IMR-90 (cell line): ENCODE measurements around the gene TTLL9. TPM values are rescaled to one million over a fixed set of nuclear protein-coding genes. Genes with fewer than 3 reads are reported as not detected.

Experiments
- ATAC-seq: fragments of 200-7000 bp; cut with Tn5 transposase; 2 replicates; pipeline ENCODE4 v1.9.1; 2020; ENCODE audit warnings: low read depth, mild to moderate bottlenecking, moderate library complexity
- BruUV-seq: library from RNA; stranded (reverse); fragments of 400-500 nt; replicated peaks from 2 replicates; lab custom pipeline; 2021; lab: Mats Ljungman, UMichigan
- CTCF ChIA-PET: fragments of 300-600 bp; formaldehyde crosslinking; extraction: SDS; loops from one replicate; lab custom pipeline; 2021; ENCODE audit warnings: antibody characterized with exemption; lab: Yijun Ruan, JAX
- POLR2A ChIA-PET: fragments of 300-600 bp; sonication (Branson Sonifier 250); formaldehyde crosslinking; loops from one replicate; lab custom pipeline; 2022; ENCODE audit warnings: antibody characterized with exemption; ENCODE audit not compliant: unreplicated experiment; lab: Charles Lee
- DNase-seq: peaks from one replicate; pipeline ENCODE4 v3.0.0; 2013
- H2AFZ ChIP-seq: replicated peaks from 2 replicates; pipeline ENCODE3; 2013; ENCODE audit warnings: low read length, mild to moderate bottlenecking; ENCODE audit not compliant: poor library complexity
- H2AK5ac ChIP-seq: 2 replicates; pipeline ENCODE4 v1.6.1; 2013; ENCODE audit warnings: low read depth, low read length, inconsistent platforms
- H2AK9ac ChIP-seq: replicated peaks from 2 replicates; pipeline ENCODE3; 2013; ENCODE audit warnings: mild to moderate bottlenecking, low read depth, low read length, moderate library complexity; ENCODE audit not compliant: poor library complexity
- H2BK120ac ChIP-seq: 2 replicates; pipeline ENCODE4 v1.6.1; 2013; ENCODE audit warnings: low read depth, low read length, inconsistent platforms
- H2BK15ac ChIP-seq: 3 replicates; pipeline ENCODE4 v1.6.1; 2013; ENCODE audit warnings: low read depth, low read length, inconsistent platforms
- H2BK20ac ChIP-seq: 2 replicates; pipeline ENCODE4 v1.6.1; 2013; ENCODE audit warnings: low read depth, mild to moderate bottlenecking, inconsistent platforms, low read length, moderate library complexity
- H2BK5ac ChIP-seq: 2 replicates; pipeline ENCODE4 v1.6.1; 2013; ENCODE audit warnings: mild to moderate bottlenecking, low read depth, low read length, inconsistent platforms; ENCODE audit not compliant: poor library complexity, severe bottlenecking
- H3K14ac ChIP-seq: replicated peaks from 2 replicates; pipeline ENCODE4 v1.6.1; 2013; ENCODE audit warnings: low read depth, low read length, inconsistent platforms
- H3K18ac ChIP-seq: 2 replicates; pipeline ENCODE4 v1.6.1; 2013; ENCODE audit warnings: low read depth, low read length, control low read depth
- H3K23ac ChIP-seq: 2 replicates; pipeline ENCODE4 v1.6.1; 2013; ENCODE audit warnings: low read depth, low read length, inconsistent platforms
- H3K27ac ChIP-seq: 2 replicates; pipeline ENCODE4 v1.5.1; 2013; ENCODE audit warnings: mild to moderate bottlenecking, control low read depth, low read length; ENCODE audit not compliant: insufficient read depth
- H3K27me3 ChIP-seq: 2 replicates; pipeline ENCODE4 v1.6.1; 2013; ENCODE audit warnings: low read length; ENCODE audit not compliant: control insufficient read depth, insufficient read depth
- H3K36me3 ChIP-seq: 2 replicates; pipeline ENCODE4 v1.6.1; 2013; ENCODE audit warnings: low read length, mixed read lengths; ENCODE audit not compliant: control insufficient read depth, insufficient read depth
- H3K4ac ChIP-seq: 2 replicates; pipeline ENCODE4 v1.6.1; 2013; ENCODE audit warnings: low read depth, low read length, inconsistent platforms
- H3K4me1 ChIP-seq: 2 replicates; pipeline ENCODE4 v1.6.1; 2013; ENCODE audit warnings: low read length, mixed read lengths; ENCODE audit not compliant: control insufficient read depth, insufficient read depth
- H3K4me2 ChIP-seq: 2 replicates; pipeline ENCODE4 v1.6.1; 2013; ENCODE audit warnings: low read depth, mild to moderate bottlenecking, control low read depth, low read length, moderate library complexity
- H3K4me3 ChIP-seq: 2 replicates; pipeline ENCODE4 v1.5.1; 2013; ENCODE audit warnings: low read depth, mild to moderate bottlenecking, control low read depth, low read length, moderate library complexity; ENCODE audit not compliant: insufficient read depth
- H3K56ac ChIP-seq: 2 replicates; pipeline ENCODE4 v1.6.1; 2013; ENCODE audit warnings: low read length, inconsistent platforms; ENCODE audit not compliant: insufficient read depth; ENCODE audit errors: extremely low read depth
- H3K79me1 ChIP-seq, 2 experiments: 2 replicates each; pipeline ENCODE4 v1.6.1; 2013; ENCODE audit warnings: low read length in 2 of 2, inconsistent platforms in 1 of 2, low read depth in 1 of 2
- H3K9ac ChIP-seq: 2 replicates; pipeline ENCODE4 v1.6.1; 2013; ENCODE audit warnings: low read depth, low read length, control low read depth
- H3K9me1 ChIP-seq: 2 replicates; pipeline ENCODE4 v1.6.1; 2013; ENCODE audit warnings: low read length, inconsistent platforms; ENCODE audit not compliant: insufficient read depth
- H3K9me3 ChIP-seq: 2 replicates; pipeline ENCODE4 v1.6.1; 2013; ENCODE audit warnings: low read length; ENCODE audit not compliant: control insufficient read depth, insufficient read depth
- H4K20me1 ChIP-seq: 2 replicates; pipeline ENCODE4 v1.6.1; 2013; ENCODE audit warnings: low read length, inconsistent platforms; ENCODE audit not compliant: insufficient read depth
- H4K5ac ChIP-seq: 2 replicates; pipeline ENCODE4 v1.6.1; 2013; ENCODE audit warnings: mild to moderate bottlenecking, low read depth, low read length, control low read depth
- H4K8ac ChIP-seq, 2 experiments: 2 replicates each; pipeline ENCODE4 v1.6.1; 2013; ENCODE audit warnings: low read depth in 2 of 2, low read length in 2 of 2, control low read depth in 1 of 2, inconsistent platforms in 1 of 2
- H4K91ac ChIP-seq: 2 replicates; pipeline ENCODE4 v1.6.1; 2013; ENCODE audit warnings: low read depth, low read length, inconsistent platforms; ENCODE audit not compliant: insufficient read depth
- BHLHE40 ChIP-seq: fragments of 150-350 bp; IDR thresholded peaks from 2 replicates; pipeline ENCODE4 v1.6.1; 2016; ENCODE audit warnings: mild to moderate bottlenecking, low read depth, low read length
- CHD1 ChIP-seq: IDR thresholded peaks from 2 replicates; pipeline ENCODE4 v1.6.1; 2012; ENCODE audit warnings: low read depth, low read length, improper control_type of control experiment
- FOS ChIP-seq: fragments of 150-350 bp; IDR thresholded peaks from 2 replicates; pipeline ENCODE4 v1.6.1; 2016; ENCODE audit warnings: low read depth, low read length
- MAZ ChIP-seq: IDR thresholded peaks from 2 replicates; pipeline ENCODE4 v1.6.1; 2012; ENCODE audit warnings: low read depth, mild to moderate bottlenecking, low read length, improper control_type of control experiment, moderate library complexity, borderline replicate concordance
- NFE2L2 ChIP-seq: fragments of 150-350 bp; IDR thresholded peaks from 2 replicates; pipeline ENCODE4 v1.6.1; 2016; ENCODE audit warnings: low read depth, mild to moderate bottlenecking, low read length
- POLR2A ChIP-seq: IDR thresholded peaks from 2 replicates; pipeline ENCODE4 v1.6.1; 2012; ENCODE audit warnings: mild to moderate bottlenecking, low read depth, low read length
- RAD21 ChIP-seq: IDR thresholded peaks from 2 replicates; pipeline ENCODE4 v1.6.1; 2012; ENCODE audit warnings: low read length, improper control_type of control experiment
- RCOR1 ChIP-seq: IDR thresholded peaks from 2 replicates; pipeline ENCODE4 v1.6.1; 2012; ENCODE audit warnings: mild to moderate bottlenecking, low read length, improper control_type of control experiment; ENCODE audit not compliant: insufficient replicate concordance
- WGBS, 2 experiments: methylation state at CpG; one replicate each; pipeline versions ENCODE4 v1.1.5 to v1.1.7; 2013; ENCODE audit warnings: missing lambda C conversion rate in 2 of 2; ENCODE audit not compliant: insufficient read length in 1 of 2; ENCODE audit errors: extremely low coverage in 2 of 2; 5-methylcytosine and 5-hydroxymethylcytosine counted together
- dilution Hi-C: fragments of 300-500 bp; cut with HindIII; formaldehyde crosslinking; loops from one replicate; pipeline ENCODE4 v1.14.3; 2018; ENCODE audit warnings: low sequenced_read_pairs; ENCODE audit not compliant: unreplicated experiment
- in situ Hi-C: fragments of 300-500 bp; cut with MboI; formaldehyde crosslinking; loops from 3 replicates; pipeline ENCODE4 v1.14.3; 2019; ENCODE audit warnings: low sequenced_read_pairs, inconsistent platforms, mixed read lengths
- intact Hi-C: fragments of 100-400 bp; cut with micrococcal nuclease; formaldehyde crosslinking; loops from 2 replicates; pipeline ENCODE4 v1.10.0; 2022
- polyA plus RNA-seq, 3 experiments: library from polyadenylated mRNA; depleted of rRNA; stranded (reverse); fragments of >200 nt; gene quantifications; 2 replicates each; pipeline ENCODE4 v1.2.3, GENCODE V29; 2012; ENCODE audit warnings: low replicate concordance in 1 of 3
- total RNA-seq: library from RNA; depleted of rRNA; stranded (reverse); fragments of >200 nt; gene quantifications from 2 replicates; pipeline ENCODE4 v1.2.3, GENCODE V29; 2012
- TF ChIP-seq, protein P1 (sequence below): conservative IDR thresholded peaks from 2 replicates; pipeline ENCODE4 v1.5.1; 2012; ENCODE audit warnings: mild to moderate bottlenecking, low read depth, low read length, improper control_type of control experiment

Gene TTLL9
- total and polyA plus RNA-seq, 2 of the 4 experiments (the other 2 are of a cell fraction) = not detected

DNA sequence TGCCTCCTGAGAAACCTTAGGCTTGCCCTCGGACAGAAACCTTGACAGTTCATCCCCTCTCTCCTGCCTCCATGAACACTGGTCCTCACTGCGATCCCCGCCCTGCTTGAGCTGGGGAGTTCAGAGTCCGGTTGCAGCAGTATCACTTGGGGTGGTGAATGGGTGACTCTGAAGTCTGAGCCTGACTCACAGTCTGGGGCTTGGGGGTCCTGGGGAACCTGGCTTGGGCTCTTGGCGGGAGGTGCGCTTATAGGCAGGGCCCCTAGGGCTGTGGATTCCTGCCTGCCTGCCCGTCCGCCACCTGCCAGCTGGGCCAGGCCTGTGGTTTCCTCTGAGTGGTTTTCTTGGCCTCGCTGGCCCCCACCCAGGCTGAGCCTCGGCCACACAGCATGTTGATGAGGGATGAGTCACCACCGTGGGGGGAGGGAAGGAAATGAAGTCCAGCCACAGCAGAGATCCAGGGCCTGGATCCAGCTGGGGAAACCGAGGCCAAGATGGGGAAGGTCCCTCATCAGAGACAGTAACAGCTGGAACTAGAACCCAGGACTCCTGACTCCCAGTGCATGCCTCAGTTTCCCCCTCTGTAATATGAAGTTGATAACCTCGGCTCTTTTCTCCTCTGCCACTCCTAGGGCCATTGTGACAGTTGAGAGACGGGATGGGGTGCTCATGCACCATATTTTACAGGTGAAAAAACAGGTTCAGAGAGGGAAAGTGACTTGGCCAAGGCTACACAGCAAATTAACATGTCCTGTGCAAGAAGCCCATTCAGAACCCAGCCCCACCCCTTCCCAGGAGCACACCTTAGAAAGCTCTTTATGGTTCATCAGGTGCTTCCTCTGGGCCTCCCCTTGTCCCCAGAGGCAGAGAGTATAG is 34.2 kb upstream of the TTLL9 start:
- no peak overlapping the region for H3K4me3 ChIP-seq
- peaks cover 28% of the 10 kb centered on the region for H3K9me1 ChIP-seq
- H2BK20ac ChIP-seq = 0 out of 2 replicates have a peak overlapping the region, but pooled peaks have one; percentile 37
- peak overlapping the region in 1 of 2 experiments; percentile 48; a peak in 1 of 4 replicates for H4K8ac ChIP-seq
- H4K91ac ChIP-seq = peak overlapping the region; percentile 59
- H3K9me3 ChIP-seq = no peaks in the 10 kb centered on the region
- H3K14ac ChIP-seq = 0 out of 2 replicates have a peak overlapping the region, but pooled peaks have one; percentile 7
- H3K4me2 ChIP-seq = no peak overlapping the region
- CTCF ChIA-PET = interaction anchor here (0.7 to 3.5 kb wide), 3 partner anchors 10 to 195 kb away, joined by 3 to 12 read pairs (median 3); no protein-coding TSS in a partner anchor
- 0 out of 2 replicates have a peak overlapping the region, but pooled peaks have one; percentile 66 for H2BK120ac ChIP-seq
- intact Hi-C loops (no loop called here), in situ Hi-C loops (loop anchor here (25.0 kb wide), 2 partner anchors 651 to 826 kb away; partner anchors contain the start of gene C20orf203), dilution Hi-C loops (no loop called here)
- H2AK5ac ChIP-seq = peak overlapping the region; percentile 66; the same call in 1 of the 2 replicates
- ATAC-seq (peak; percentile 88), DNase-seq (peak; percentile 92)
- H3K18ac ChIP-seq = no peak overlapping the region
- no peak overlapping the region for H3K23ac ChIP-seq
- peaks cover 15% of the 10 kb centered on the region for H3K4me1 ChIP-seq
- TF ChIP-seq RCOR1 (peak; percentile 99), POLR2A (no peak), FOS (peak; percentile 98), RAD21 (no peak), MAZ (peak; percentile 83; the same call in 1 of the 2 replicates), CHD1 (no peak), BHLHE40 (peak; percentile 70), NFE2L2 (no peak)
- TF ChIP-seq, protein P1, sequence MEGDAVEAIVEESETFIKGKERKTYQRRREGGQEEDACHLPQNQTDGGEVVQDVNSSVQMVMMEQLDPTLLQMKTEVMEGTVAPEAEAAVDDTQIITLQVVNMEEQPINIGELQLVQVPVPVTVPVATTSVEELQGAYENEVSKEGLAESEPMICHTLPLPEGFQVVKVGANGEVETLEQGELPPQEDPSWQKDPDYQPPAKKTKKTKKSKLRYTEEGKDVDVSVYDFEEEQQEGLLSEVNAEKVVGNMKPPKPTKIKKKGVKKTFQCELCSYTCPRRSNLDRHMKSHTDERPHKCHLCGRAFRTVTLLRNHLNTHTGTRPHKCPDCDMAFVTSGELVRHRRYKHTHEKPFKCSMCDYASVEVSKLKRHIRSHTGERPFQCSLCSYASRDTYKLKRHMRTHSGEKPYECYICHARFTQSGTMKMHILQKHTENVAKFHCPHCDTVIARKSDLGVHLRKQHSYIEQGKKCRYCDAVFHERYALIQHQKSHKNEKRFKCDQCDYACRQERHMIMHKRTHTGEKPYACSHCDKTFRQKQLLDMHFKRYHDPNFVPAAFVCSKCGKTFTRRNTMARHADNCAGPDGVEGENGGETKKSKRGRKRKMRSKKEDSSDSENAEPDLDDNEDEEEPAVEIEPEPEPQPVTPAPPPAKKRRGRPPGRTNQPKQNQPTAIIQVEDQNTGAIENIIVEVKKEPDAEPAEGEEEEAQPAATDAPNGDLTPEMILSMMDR = no peak
- H2BK5ac ChIP-seq = no peak overlapping the region
- H3K27ac ChIP-seq = no peak overlapping the region
- peak overlapping the region; percentile 39 for H2AK9ac ChIP-seq
- peak overlapping the region; percentile 35 for H2AFZ ChIP-seq
- WGBS, 2 experiments = no CpG with 5 or more reads among the region's 14 CpGs
- POLR2A ChIA-PET = no interaction called here
- peaks cover 28% of the 10 kb centered on the region for H4K20me1 ChIP-seq
- no peak overlapping the region for H3K9ac ChIP-seq
- H3K56ac ChIP-seq = no peak overlapping the region
- no peak overlapping the region; the same call in 2 of the 3 replicates for H2BK15ac ChIP-seq
- BruUV-seq = no TSS peak
- no peaks in the 10 kb centered on the region for H3K36me3 ChIP-seq
- H3K4ac ChIP-seq = peak overlapping the region; percentile 64
- no peak overlapping the region for H4K5ac ChIP-seq
- peaks cover 3% of the 10 kb centered on the region; the same call in 1 of the 2 replicates for H3K27me3 ChIP-seq
- 0 out of 4 replicates have a peak, but pooled peaks cover 0 to 4% of the 10 kb centered on the region in 2 experiments for H3K79me1 ChIP-seq
